Muscle layer of colon (tissue), 2 donors: ENCODE results near the gene PRKCD.

Experiments
- H3K27ac ChIP-seq: one replicate; pipeline ENCODE4 v1.7.0; 2013; ENCODE audit warnings: low read depth, mild to moderate bottlenecking, low read length, moderate library complexity
- H3K27me3 ChIP-seq, 2 donors: one replicate each; pipeline ENCODE4 v1.7.0; 2013; ENCODE audit warnings: low read length in 2 of 2, mild to moderate bottlenecking in 2 of 2; ENCODE audit not compliant: insufficient read depth in 2 of 2, control insufficient read depth in 1 of 2
- H3K36me3 ChIP-seq: one replicate; pipeline ENCODE4 v1.7.0; 2013; ENCODE audit warnings: mild to moderate bottlenecking, low read length; ENCODE audit not compliant: insufficient read depth
- H3K4me1 ChIP-seq: one replicate; pipeline ENCODE4 v1.7.0; 2013; ENCODE audit warnings: mild to moderate bottlenecking, low read length; ENCODE audit not compliant: insufficient read depth
- H3K4me3 ChIP-seq, 2 donors: one replicate each; pipeline ENCODE4 v1.7.0; 2013; ENCODE audit warnings: low read length in 2 of 2, low read depth in 1 of 2, mild to moderate bottlenecking in 1 of 2, moderate library complexity in 1 of 2
- H3K9ac ChIP-seq: one replicate; pipeline ENCODE4 v1.7.0; 2013; ENCODE audit warnings: low read length
- H3K9me3 ChIP-seq: one replicate; pipeline ENCODE4 v1.7.0; 2013; ENCODE audit warnings: mild to moderate bottlenecking, low read length
- donor health status: abdominal sarcoma.
- donor health status: Adenocarcinoma of cecum.

Gene PRKCD

DNA sequence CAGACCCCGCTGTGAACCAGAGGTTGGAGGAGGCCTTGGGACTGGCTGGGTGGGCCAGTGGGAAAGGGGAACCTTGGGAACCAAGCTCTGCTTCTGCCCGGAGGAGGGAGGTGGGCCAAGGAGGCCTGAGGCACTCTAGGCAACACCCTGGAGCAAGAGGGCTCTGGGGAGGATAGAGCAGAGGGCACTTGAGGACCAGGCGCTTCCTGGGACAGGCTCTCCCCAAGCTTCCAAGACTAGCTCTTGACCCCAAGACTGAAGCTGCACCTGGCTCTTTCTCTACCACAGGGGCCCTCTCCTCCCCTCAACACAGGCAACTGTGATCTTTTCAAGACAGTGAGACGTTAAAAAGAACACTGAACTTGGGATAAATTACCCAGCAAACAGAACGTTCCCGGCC is 74.5 kb downstream of the PRKCD start:
- Histone ChIP-seq H3K4me3 (no peak overlapping the region), H3K9me3 (no peaks in the 10 kb centered on the region), H3K36me3 (peaks cover 69% of the 10 kb centered on the region), H3K9ac (no peak overlapping the region), H3K27ac (peak overlapping the region; percentile 68), H3K4me1 (peaks cover 23% of the 10 kb centered on the region), H3K27me3 (no peaks in the 10 kb centered on the region)

DNA sequence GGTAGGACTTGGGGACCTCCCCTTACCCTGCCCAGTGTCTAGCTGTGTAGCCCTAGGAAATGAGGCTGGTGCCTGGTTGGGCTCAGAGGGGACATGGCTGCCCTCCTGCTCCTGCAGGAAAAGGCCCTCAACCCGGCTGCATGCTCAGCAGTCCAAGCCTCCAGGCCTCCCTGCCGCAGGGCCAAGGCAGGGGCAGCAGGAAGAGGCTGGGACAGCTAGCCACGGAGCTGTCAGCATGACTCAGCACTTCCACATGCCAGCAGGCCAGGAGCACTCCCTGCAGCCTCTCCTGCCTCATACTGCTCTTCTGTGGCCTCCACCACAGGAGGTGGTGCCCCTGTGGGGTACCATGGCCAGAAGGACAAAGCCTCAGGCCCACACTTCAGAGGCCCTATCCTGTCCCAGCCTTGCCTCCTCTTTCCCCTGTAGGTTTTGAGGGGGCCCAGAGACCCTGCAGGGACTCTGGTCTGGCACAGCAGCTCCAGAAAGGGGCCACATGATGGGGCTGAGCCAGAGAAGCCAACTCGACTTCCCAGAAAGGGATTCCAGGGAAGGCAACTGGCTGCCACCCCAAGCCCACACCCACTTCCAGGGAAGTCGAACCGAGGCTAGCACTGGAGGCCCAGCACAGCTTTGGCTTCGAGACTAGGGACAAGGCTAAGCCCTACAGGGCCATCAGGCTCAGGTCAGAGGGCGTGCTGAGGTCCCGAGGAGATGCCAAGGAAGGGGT is 75.3 kb downstream of the PRKCD start:
- Histone ChIP-seq H3K36me3 (peaks cover 69% of the 10 kb centered on the region), H3K27me3 (no peaks in the 10 kb centered on the region), H3K4me3 (peak overlapping the region in 1 of 2 donors; percentile 35), H3K9ac (no peak overlapping the region), H3K27ac (peak overlapping the region; percentile 68), H3K4me1 (peaks cover 23% of the 10 kb centered on the region), H3K9me3 (no peaks in the 10 kb centered on the region)

DNA sequence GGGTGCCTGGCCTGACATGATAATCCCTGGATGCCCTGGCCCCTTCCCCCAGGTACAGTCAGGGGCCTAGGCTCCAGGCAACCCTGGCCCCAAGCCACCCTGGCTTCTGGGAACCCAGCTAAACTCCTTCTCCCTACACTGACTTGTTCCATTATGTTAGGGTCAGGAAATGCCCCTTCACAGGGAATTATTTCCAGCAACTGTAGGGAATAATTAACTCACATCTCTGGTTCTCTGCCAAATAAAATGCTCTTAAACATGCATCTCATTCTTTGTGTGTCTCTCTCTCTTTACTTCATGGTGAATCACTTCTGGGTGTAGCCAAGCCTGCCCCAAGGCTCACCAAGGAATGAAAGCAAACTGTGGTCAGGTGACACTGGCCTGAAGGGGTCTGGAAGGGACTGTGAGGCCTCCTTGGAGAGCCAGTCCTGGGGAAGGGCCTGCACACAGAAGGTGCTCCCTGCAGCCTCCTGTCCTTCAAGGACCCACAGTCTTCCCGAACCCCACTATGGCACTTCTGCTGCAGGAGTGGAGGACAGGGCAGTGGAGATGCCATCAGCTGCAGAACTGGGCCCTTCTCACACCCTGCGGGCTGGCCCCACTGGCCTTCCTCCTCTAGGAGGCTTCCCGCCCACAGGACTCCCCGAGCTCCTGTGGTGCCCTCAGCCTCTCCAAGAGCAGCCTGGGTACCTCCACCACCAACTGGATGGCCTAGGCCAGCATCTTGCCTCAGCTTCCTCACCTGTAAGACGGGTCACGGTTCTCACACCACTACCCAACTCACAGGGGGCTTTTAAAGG is 77.2 kb downstream of the PRKCD start:
- H3K9ac ChIP-seq, result no peak overlapping the region
- peaks cover 30% of the 10 kb centered on the region for H3K4me1 ChIP-seq
- H3K36me3 ChIP-seq, result peaks cover 60% of the 10 kb centered on the region

DNA sequence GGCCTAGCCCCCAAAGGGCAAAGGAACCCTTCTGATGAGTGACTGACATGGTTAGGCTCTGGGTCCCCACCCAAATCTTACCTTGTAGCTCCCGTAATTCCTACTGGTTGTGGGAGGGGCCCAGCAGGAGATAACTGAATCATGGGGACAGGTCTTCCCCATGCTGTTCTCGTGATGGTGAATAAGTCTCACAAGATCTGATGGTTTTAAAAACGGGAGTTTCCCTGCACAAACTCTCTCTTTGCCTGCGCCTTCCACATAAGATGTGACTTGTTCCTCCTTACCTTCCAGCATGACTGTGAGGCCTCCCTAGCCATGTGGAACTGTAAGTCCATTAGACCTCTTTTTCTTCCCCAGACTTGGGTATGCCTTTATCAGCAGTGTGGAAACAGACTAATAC is 77.9 kb downstream of the PRKCD start:
- H3K4me1 ChIP-seq, result peaks cover 36% of the 10 kb centered on the region
- no peak overlapping the region for H3K27ac ChIP-seq

More for the DNA sequence above, 77.2 kb downstream of the PRKCD start:
- Histone ChIP-seq H3K27me3 (no peaks in the 10 kb centered on the region), H3K9me3 (no peaks in the 10 kb centered on the region), H3K27ac (peak overlapping the region; percentile 3), H3K4me3 (no peak overlapping the region)

DNA sequence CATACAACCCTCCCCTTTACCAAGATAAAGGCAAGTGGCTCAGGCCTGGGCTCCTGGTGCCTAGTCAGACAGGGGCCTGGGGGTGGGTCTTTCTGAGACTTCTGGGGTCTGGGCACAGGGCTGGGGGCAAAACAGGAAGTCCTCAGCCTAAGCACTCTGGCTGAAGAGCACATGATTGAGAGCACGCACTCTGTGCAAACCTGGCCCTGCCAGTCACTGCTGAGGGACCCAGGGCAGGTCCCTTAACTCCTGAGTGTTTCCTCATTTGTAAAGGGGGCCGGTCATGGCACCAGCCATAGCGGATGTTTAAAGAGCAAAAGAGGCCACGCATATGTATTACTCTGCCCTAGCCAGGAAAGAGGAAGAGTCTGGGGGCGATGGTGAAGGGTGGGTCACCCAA is 78.8 kb downstream of the PRKCD start:
- Histone ChIP-seq H3K4me3 (no peak overlapping the region), H3K27me3 (no peaks in the 10 kb centered on the region), H3K4me1 (peaks cover 39% of the 10 kb centered on the region), H3K36me3 (peaks cover 49% of the 10 kb centered on the region), H3K9me3 (no peaks in the 10 kb centered on the region), H3K9ac (no peak overlapping the region), H3K27ac (peak overlapping the region; percentile 29)

More for the DNA sequence above, 77.9 kb downstream of the PRKCD start:
- Histone ChIP-seq H3K4me3 (no peak overlapping the region), H3K9ac (no peak overlapping the region), H3K27me3 (no peaks in the 10 kb centered on the region), H3K36me3 (peaks cover 58% of the 10 kb centered on the region), H3K9me3 (no peaks in the 10 kb centered on the region)

DNA sequence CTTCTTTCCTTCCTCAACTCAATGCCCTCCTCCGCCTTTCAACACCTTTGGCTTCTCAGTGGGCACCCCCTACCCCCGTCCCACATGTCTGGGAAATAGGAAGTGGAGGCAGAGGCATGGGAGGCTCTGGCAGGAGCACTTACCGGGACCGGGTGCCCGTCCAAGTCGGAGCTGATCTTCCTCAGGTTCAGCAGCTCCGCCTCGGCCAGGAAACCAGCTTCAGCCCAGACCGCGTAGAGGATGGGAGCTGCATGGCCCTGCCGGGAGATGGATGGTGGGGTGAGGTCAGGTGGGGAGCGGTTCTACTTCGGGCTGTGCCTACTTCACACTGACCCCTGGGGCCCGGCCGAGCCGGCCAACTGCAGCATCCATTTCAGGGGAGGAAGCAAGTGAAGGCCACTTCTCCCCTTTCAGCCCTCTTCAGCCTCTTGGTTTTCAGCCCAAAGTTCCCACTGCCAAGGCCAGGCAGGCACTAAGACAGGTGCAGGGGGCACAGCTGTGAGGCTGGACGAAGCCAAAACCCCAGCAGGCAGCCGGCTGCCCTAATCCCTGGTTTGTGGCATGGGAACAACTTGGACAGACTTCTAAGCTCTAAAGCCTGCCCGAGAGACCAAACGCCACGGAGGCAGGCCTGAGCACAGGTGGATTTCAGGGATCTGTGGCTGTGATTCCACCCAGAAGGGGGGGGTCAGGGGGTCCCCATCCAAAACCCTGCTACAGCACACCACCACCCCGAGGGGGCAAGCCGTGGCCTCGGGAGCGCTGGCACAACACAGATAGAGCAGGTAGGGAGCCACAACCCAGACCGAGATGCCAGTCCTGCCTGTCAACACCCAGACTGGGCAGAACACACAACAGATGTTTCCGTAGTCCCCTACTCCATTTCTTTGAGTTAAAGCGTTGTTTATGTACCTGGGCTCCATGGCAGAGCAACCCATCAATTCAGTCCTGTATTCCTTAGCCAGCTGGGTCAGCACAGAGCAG is 80.3 kb downstream of the PRKCD start:
- Histone ChIP-seq H3K9ac (no peak overlapping the region), H3K9me3 (no peaks in the 10 kb centered on the region), H3K4me3 (no peak overlapping the region), H3K27ac (no peak overlapping the region), H3K4me1 (peaks cover 36% of the 10 kb centered on the region), H3K36me3 (peaks cover 48% of the 10 kb centered on the region), H3K27me3 (no peaks in the 10 kb centered on the region)

DNA sequence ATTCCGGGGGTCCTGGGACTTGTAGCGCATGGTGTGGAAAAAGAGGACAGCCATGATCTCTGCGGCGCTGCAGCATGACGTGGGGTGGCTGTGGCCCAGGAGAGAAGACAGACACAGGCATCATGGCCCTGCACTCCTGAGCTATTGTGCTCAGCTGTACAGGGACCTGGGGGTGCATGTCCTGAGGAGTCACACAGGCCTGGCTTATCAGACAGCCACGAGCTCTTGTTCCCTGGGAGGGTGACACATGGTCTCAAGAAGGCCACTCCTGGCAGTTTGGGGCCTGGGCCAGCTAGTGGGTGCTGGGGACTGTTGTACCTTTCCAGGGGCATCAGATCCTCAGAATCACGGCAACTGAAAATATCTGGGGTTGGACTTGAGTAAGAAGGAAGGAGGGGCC is 81.1 kb downstream of the PRKCD start:
- no peak overlapping the region for H3K27ac ChIP-seq
- no peak overlapping the region for H3K9ac ChIP-seq
- H3K4me3 ChIP-seq, result no peak overlapping the region
- H3K36me3 ChIP-seq, result peaks cover 48% of the 10 kb centered on the region
- H3K27me3 ChIP-seq, result no peaks in the 10 kb centered on the region
- peaks cover 30% of the 10 kb centered on the region for H3K4me1 ChIP-seq
- H3K9me3 ChIP-seq, result no peaks in the 10 kb centered on the region
